A549 (cell line): Measurements from ENCODE around the gene MELK. TPM values are rescaled to one million over a fixed set of nuclear protein-coding genes. Genes with fewer than 3 reads are reported as not detected.

ENCODE experiments used
- ATAC-seq, 2 experiments: fragments of 200-7000 bp in 1 of 2; fragments of >200 bp in 1 of 2; cut with Nextera tagmentation in 1 of 2; cut with Tn5 transposase in 1 of 2; 3 replicates each; pipeline versions ENCODE4 v1.8.0 to v1.9.1; 2018 to 2020; ENCODE audit warnings: mild to moderate bottlenecking in 1 of 2, moderate library complexity in 1 of 2
- CTCF ChIA-PET: fragments of 300-600 bp; sonication (Branson Sonifier 250); formaldehyde crosslinking; extraction: SDS; loops from one replicate; lab custom pipeline; 2021; ENCODE audit warnings: antibody characterized with exemption, inconsistent platforms; lab: Yijun Ruan, JAX
- POLR2A ChIA-PET: fragments of 350-600 bp; formaldehyde crosslinking; extraction: SDS; loops from one replicate; lab custom pipeline; 2021; ENCODE audit warnings: antibody characterized with exemption, inconsistent platforms; lab: Yijun Ruan, JAX
- DNase-seq, 2 experiments: peaks; one replicate each; pipeline versions ENCODE4 v3.0.0 to v3.0.0-alpha.2; 2011 to 2016; ENCODE audit warnings: low read depth in 1 of 2, low spot score in 1 of 2
- FAIRE-seq: peaks from 2 replicates; lab custom pipeline; 2011; peaks lifted over from hg19 to GRCh38; lab: Jason Lieb, UNC
- H3K27ac ChIP-seq, 2 experiments: fragments of >200 bp; sonication (Bioruptor Twin); formaldehyde crosslinking; 3 replicates each; pipeline ENCODE4 v1.5.1; 2016 to 2017
- H3K4me1 ChIP-seq: fragments of >200 bp; sonication (Bioruptor Twin); formaldehyde crosslinking; 3 replicates; pipeline ENCODE4 v1.6.1; 2016
- H3K4me2 ChIP-seq: fragments of >200 bp; sonication (Bioruptor Twin); formaldehyde crosslinking; 3 replicates; pipeline ENCODE4 v1.6.1; 2016
- H3K4me3 ChIP-seq: fragments of >200 bp; sonication (Bioruptor Twin); formaldehyde crosslinking; 3 replicates; pipeline ENCODE4 v1.5.1; 2016
- H3K9me3 ChIP-seq: fragments of >200 bp; sonication (Bioruptor Twin); formaldehyde crosslinking; 3 replicates; pipeline ENCODE4 v1.6.1; 2016
- BCL3 ChIP-seq: fragments of >200 bp; sonication (Bioruptor Twin); formaldehyde crosslinking; IDR thresholded peaks from 3 replicates; pipeline ENCODE4 v1.6.1; 2016
- CBX2 ChIP-seq: fragments of 200-600 bp; sonication (generic); IDR thresholded peaks from 2 replicates; pipeline ENCODE4 v1.6.1; 2016; ENCODE audit warnings: low read depth, mild to moderate bottlenecking, borderline replicate concordance
- CHD2 ChIP-seq: fragments of 150-350 bp; IDR thresholded peaks from 2 replicates; pipeline ENCODE4 v1.6.1; 2014; ENCODE audit warnings: low read length; ENCODE audit not compliant: partially characterized antibody
- CHD4 ChIP-seq: fragments of 200-600 bp; sonication (generic); IDR thresholded peaks from 2 replicates; pipeline ENCODE4 v1.6.1; 2016; ENCODE audit warnings: antibody characterized with exemption, mild to moderate bottlenecking, borderline replicate concordance
- E2F6 ChIP-seq: IDR thresholded peaks from 2 replicates; pipeline ENCODE4 v1.6.1; 2012; ENCODE audit warnings: low read depth, borderline replicate concordance
- EHF ChIP-seq: fragments of 250-450 bp; sonication (Bioruptor Pico); IDR thresholded peaks from 2 replicates; pipeline ENCODE4 v1.5.0; 2020; ENCODE audit warnings: mild to moderate bottlenecking
- EHMT2 ChIP-seq: fragments of 200-600 bp; sonication (generic); IDR thresholded peaks from 2 replicates; pipeline ENCODE4 v1.6.1; 2016; ENCODE audit warnings: antibody characterized with exemption, low read depth, mild to moderate bottlenecking, moderate library complexity
- FOSL2 ChIP-seq, 2 experiments: fragments of 450-650 bp in 1 of 2; fragments of >200 bp in 1 of 2; sonication (Bioruptor Twin) in 1 of 2; formaldehyde crosslinking; IDR thresholded peaks; 2 replicates each; pipeline versions ENCODE4 v1.5.0 to v1.6.1; 2016 to 2020; ENCODE audit warnings: mild to moderate bottlenecking in 1 of 2, moderate library complexity in 1 of 2
- FOXS1 ChIP-seq: fragments of 250-450 bp; sonication (Bioruptor Pico); IDR thresholded peaks from 2 replicates; pipeline ENCODE4 v1.5.0; 2020; ENCODE audit warnings: mild to moderate bottlenecking, moderate library complexity
- GATA3 ChIP-seq: IDR thresholded peaks from 2 replicates; pipeline ENCODE4 v1.6.1; 2012; ENCODE audit warnings: borderline replicate concordance
- HEYL ChIP-seq: fragments of 250-450 bp; sonication (Bioruptor Pico); IDR thresholded peaks from 2 replicates; pipeline ENCODE4 v1.8.0; 2021; ENCODE audit warnings: mild to moderate bottlenecking, moderate library complexity
- HOXB5 ChIP-seq: fragments of 250-450 bp; sonication (Bioruptor Pico); IDR thresholded peaks from 2 replicates; pipeline ENCODE4 v1.5.0; 2020; ENCODE audit warnings: mild to moderate bottlenecking, moderate library complexity
- KDM5A ChIP-seq: fragments of 200-600 bp; sonication (generic); IDR thresholded peaks from 2 replicates; pipeline ENCODE4 v1.6.1; 2016; ENCODE audit warnings: antibody characterized with exemption, mild to moderate bottlenecking
- MAX ChIP-seq: IDR thresholded peaks from 2 replicates; pipeline ENCODE4 v1.6.1; 2012
- MAZ ChIP-seq: fragments of 150-350 bp; IDR thresholded peaks from 2 replicates; pipeline ENCODE4 v1.6.1; 2014; ENCODE audit warnings: antibody characterized with exemption, low read depth, low read length, borderline replicate concordance
- PBX3 ChIP-seq: IDR thresholded peaks from 2 replicates; pipeline ENCODE4 v1.6.1; 2012
- PHF8 ChIP-seq: fragments of 200-600 bp; sonication (generic); IDR thresholded peaks from 2 replicates; pipeline ENCODE4 v1.6.1; 2016; ENCODE audit warnings: low read depth, mild to moderate bottlenecking, antibody characterized with exemption, moderate library complexity, borderline replicate concordance
- RARB ChIP-seq: fragments of 250-450 bp; sonication (Bioruptor Pico); IDR thresholded peaks from 2 replicates; pipeline ENCODE4 v1.8.0; 2021; ENCODE audit warnings: mild to moderate bottlenecking, moderate library complexity
- RNF2 ChIP-seq: fragments of 200-600 bp; sonication (generic); IDR thresholded peaks from 2 replicates; pipeline ENCODE4 v1.6.1; 2016; ENCODE audit warnings: low read depth, mild to moderate bottlenecking, antibody characterized with exemption, moderate library complexity, borderline replicate concordance
- SMC3 ChIP-seq: fragments of >200 bp; sonication (Bioruptor Twin); formaldehyde crosslinking; IDR thresholded peaks from 3 replicates; pipeline ENCODE4 v1.6.1; 2018; ENCODE audit warnings: inconsistent platforms
- TP53 ChIP-seq: fragments of 250-450 bp; sonication (Bioruptor Pico); IDR thresholded peaks from 2 replicates; pipeline ENCODE4 v1.5.0; 2021; ENCODE audit warnings: mild to moderate bottlenecking, moderate library complexity
- USF2 ChIP-seq: fragments of 450-650 bp; IDR thresholded peaks from 2 replicates; pipeline ENCODE4 v1.6.1; 2014; ENCODE audit warnings: antibody characterized with exemption
- ZNF302 ChIP-seq: fragments of 250-450 bp; sonication (Bioruptor Pico); IDR thresholded peaks from 2 replicates; pipeline ENCODE4 v1.9.0; 2021; ENCODE audit warnings: inconsistent platforms, mild to moderate bottlenecking, moderate library complexity
- ZSCAN20 ChIP-seq: fragments of 250-450 bp; sonication (Bioruptor Pico); IDR thresholded peaks from 2 replicates; pipeline ENCODE4 v1.8.0; 2022; ENCODE audit warnings: mild to moderate bottlenecking, moderate library complexity
- WGBS: methylation state at CpG from one replicate; pipeline ENCODE4 v1.1.6; 2017; ENCODE audit errors: missing lambda C conversion rate; 5-methylcytosine and 5-hydroxymethylcytosine counted together
- polyA plus RNA-seq, 4 experiments: library from polyadenylated mRNA; depleted of rRNA in 3 of 4; stranded (reverse); fragments of >200 nt; fragmentation: RNase III in 1 of 4; extraction: RNeasy Plus Mini Kit Qiagen cat#74134 plus additional on column Dnase treatment in 1 of 4; gene quantifications; 2 replicates in 3 of 4; 3 replicates in 1 of 4; pipeline ENCODE4 v1.2.3, GENCODE V29; 2011 to 2017

Gene MELK
- polyA plus RNA-seq, 2 of the 4 experiments (the other 2 are of a cell fraction), result 72.7 to 92.4 TPM

GRCh38 chr9:36543916-36544315 lies 28.8 kb upstream of the MELK start:
- WGBS, result 82% methylated on average over 7 of the region's 7 CpGs
- ChIA-PET POLR2A (no interaction called here), CTCF (interaction anchor here (0.8 to 3.7 kb wide), 2 partner anchors 12 to 16 kb away, joined by 3 to 17 read pairs; no protein-coding TSS in a partner anchor)
- ATAC-seq, result no peak
- Histone ChIP-seq H3K27ac (no peak overlapping the region), H3K9me3 (no peaks in the 10 kb centered on the region), H3K4me2 (no peak overlapping the region), H3K4me1 (no peaks in the 10 kb centered on the region), H3K4me3 (no peak overlapping the region)
- no peak for FAIRE-seq
- no peak for TF ChIP-seq ZNF302 (CRISPR knock-in tag)
- TF ChIP-seq KDM5A, result no peak
- no peak for TF ChIP-seq PHF8
- no peak for TF ChIP-seq HOXB5 (CRISPR knock-in tag)
- no peak for TF ChIP-seq MAZ
- TF ChIP-seq FOSL2 (IDR thresholded peaks at IDR 0.05), result no peak
- no peak for TF ChIP-seq FOSL2 (CRISPR knock-in tag; IDR thresholded peaks at IDR 0.05)
- TF ChIP-seq FOXS1, result no peak
- no peak for TF ChIP-seq RNF2
- no peak for TF ChIP-seq GATA3
- no peak for DNase-seq

- TF ChIP-seq EHMT2 (no peak), BCL3 (no peak), EHF (CRISPR knock-in tag) (no peak), ZSCAN20 (CRISPR knock-in tag) (no peak), PBX3 (no peak), CHD4 (no peak), SMC3 (no peak), CHD2 (no peak), HEYL (CRISPR knock-in tag) (no peak), USF2 (no peak), GATA3 (no peak), TP53 (CRISPR knock-in tag) (no peak)
- POLR2A ChIA-PET, result no interaction called here
- no peak for DNase-seq
- WGBS, result 55% methylated on average over 3 of the region's 3 CpGs
- ATAC-seq, result 0 out of 6 replicates have a peak, but pooled peaks of 1 of the 2 experiments have one; percentile 13
- Histone ChIP-seq H3K4me1 (peaks cover 9% of the 10 kb centered on the region), H3K4me3 (no peak overlapping the region), H3K27ac (no peak overlapping the region), H3K9me3 (no peaks in the 10 kb centered on the region), H3K4me2 (no peak overlapping the region)
- FAIRE-seq, result no peak
- CTCF ChIA-PET, result interaction anchor here (0.6 to 1.5 kb wide), 2 partner anchors 8 to 15 kb away, joined by 3 to 5 read pairs; no protein-coding TSS in a partner anchor
Observed at GRCh38 chr9:36547598-36547997, 25.1 kb upstream of the MELK start.

GRCh38 chr9:36548454-36548853 lies 24.2 kb upstream of the MELK start:
- ATAC-seq (no peak), FAIRE-seq (no peak), DNase-seq (no peak)
- TF ChIP-seq E2F6, result no peak
- TF ChIP-seq MAX, result no peak
- TF ChIP-seq RARB (CRISPR knock-in tag), result no peak
- TF ChIP-seq CBX2, result no peak
- TF ChIP-seq TP53 (CRISPR knock-in tag), result no peak
- no peak for TF ChIP-seq GATA3
- TF ChIP-seq EHMT2, result no peak
- POLR2A ChIA-PET, result no interaction called here
- Histone ChIP-seq H3K4me3 (no peak overlapping the region), H3K4me1 (peaks cover 9% of the 10 kb centered on the region), H3K9me3 (no peaks in the 10 kb centered on the region), H3K4me2 (no peak overlapping the region), H3K27ac (no peak overlapping the region)
- WGBS, result 90% methylated on average over 1 of the region's 1 CpG
- CTCF ChIA-PET, result interaction anchor here (1.1 kb wide), 1 partner anchor 142 kb away, joined by 4 read pairs; no protein-coding TSS in a partner anchor
